Measurements from ENCODE around the gene TEX10. TPM values are rescaled to one million over a fixed set of nuclear protein-coding genes. Genes with fewer than 3 reads are reported as not detected.

TEX10 gene
- total and polyA plus RNA-seq, 2 donors (not counting 1 experiment from before 2014, with no cell fraction given) = 23.6 to 24.9 TPM

- Histone ChIP-seq H3K4me2 (ENCODE audit: extremely low read depth, insufficient read depth, low read length) (no peak overlapping the region), H3K9ac (ENCODE audit: insufficient read depth, low read length) (no peak overlapping the region), H2AFZ (ENCODE audit: low read length) (no peak overlapping the region), H3K79me2 (ENCODE audit: control insufficient read depth, insufficient read depth, low read length) (no peaks in the 10 kb centered on the region), H3K36me3 (ENCODE audit: control insufficient read depth, insufficient read depth, low read length) (peaks cover 3% of the 10 kb centered on the region), H3K4me3 (replicated peaks in 1 of 4; ENCODE audit: control extremely low read depth in 1 of 4, insufficient read depth in 1 of 4, low read depth in 3 of 4, low read length in 4 of 4) (no peak overlapping the region), H3K9me3 (ENCODE audit: control insufficient read depth, insufficient read depth, low read depth, low read length) (no peaks in the 10 kb centered on the region), H3K4me1 (ENCODE audit: control insufficient read depth, extremely low read depth, insufficient read depth, low read length) (no peaks in the 10 kb centered on the region), H4K20me1 (ENCODE audit: control insufficient read depth, extremely low read depth, insufficient read depth, low read length) (no peaks in the 10 kb centered on the region), H3K27me3 (ENCODE audit: control insufficient read depth, insufficient read depth, low read length) (no peaks in the 10 kb centered on the region), H3K27ac (ENCODE audit: insufficient read depth, low read length) (no peak overlapping the region)
- DNase-seq (ENCODE audit: low read depth in 2 of 2) = no peak
- TF ChIP-seq CTCF (conservative IDR thresholded peaks at IDR 0.05 in 1 of 2, IDR thresholded peaks at IDR 0.05 in 1 of 2; ENCODE audit: low read depth in 1 of 2, low read length in 2 of 2) = no peak
- no peak for TF ChIP-seq EZH2 (IDR thresholded peaks at IDR 0.05; ENCODE audit: low read length, missing control alignments)
These were observed 45.7 kb downstream of the TEX10 start for GRCh38 chr9:100307080-100307479.

GRCh38 chr9:100306283-100306682, 46.5 kb downstream of the TEX10 start:
- Histone ChIP-seq H3K4me2 (ENCODE audit: extremely low read depth, insufficient read depth, low read length) (no peak overlapping the region), H2AFZ (ENCODE audit: low read length) (no peak overlapping the region), H3K27me3 (ENCODE audit: control insufficient read depth, insufficient read depth, low read length) (no peaks in the 10 kb centered on the region), H3K79me2 (ENCODE audit: control insufficient read depth, insufficient read depth, low read length) (no peaks in the 10 kb centered on the region), H3K9ac (ENCODE audit: insufficient read depth, low read length) (no peak overlapping the region), H3K9me3 (ENCODE audit: control insufficient read depth, insufficient read depth, low read depth, low read length) (no peaks in the 10 kb centered on the region), H3K4me3 (replicated peaks in 1 of 4; ENCODE audit: control extremely low read depth in 1 of 4, insufficient read depth in 1 of 4, low read depth in 3 of 4, low read length in 4 of 4) (no peak overlapping the region), H3K27ac (ENCODE audit: insufficient read depth, low read length) (no peak overlapping the region), H3K36me3 (ENCODE audit: control insufficient read depth, insufficient read depth, low read length) (peaks cover 5% of the 10 kb centered on the region), H4K20me1 (ENCODE audit: control insufficient read depth, extremely low read depth, insufficient read depth, low read length) (no peaks in the 10 kb centered on the region), H3K4me1 (ENCODE audit: control insufficient read depth, extremely low read depth, insufficient read depth, low read length) (no peaks in the 10 kb centered on the region)
- no peak for DNase-seq (ENCODE audit: low read depth in 2 of 2)
- no peak for TF ChIP-seq CTCF (conservative IDR thresholded peaks at IDR 0.05 in 1 of 2, IDR thresholded peaks at IDR 0.05 in 1 of 2; ENCODE audit: low read depth in 1 of 2, low read length in 2 of 2)
- TF ChIP-seq EZH2 (IDR thresholded peaks at IDR 0.05; ENCODE audit: low read length, missing control alignments) = no peak

- no peak overlapping the region for H3K4me2 ChIP-seq (ENCODE audit: extremely low read depth, insufficient read depth, low read length)
- no peaks in the 10 kb centered on the region for H3K27me3 ChIP-seq (ENCODE audit: control insufficient read depth, insufficient read depth, low read length)
- no peak overlapping the region for H3K4me3 ChIP-seq (replicated peaks in 1 of 4; ENCODE audit: control extremely low read depth in 1 of 4, insufficient read depth in 1 of 4, low read depth in 3 of 4, low read length in 4 of 4)
- DNase-seq (ENCODE audit: low read depth in 2 of 2) = peak in 1 of 2 donors; percentile 62
- H3K9ac ChIP-seq (ENCODE audit: insufficient read depth, low read length) = no peak overlapping the region
- no peaks in the 10 kb centered on the region for H3K79me2 ChIP-seq (ENCODE audit: control insufficient read depth, insufficient read depth, low read length)
- peaks cover 8% of the 10 kb centered on the region for H3K36me3 ChIP-seq (ENCODE audit: control insufficient read depth, insufficient read depth, low read length)
- H3K27ac ChIP-seq (ENCODE audit: insufficient read depth, low read length) = no peak overlapping the region
- TF ChIP-seq CTCF (conservative IDR thresholded peaks at IDR 0.05 in 1 of 2, IDR thresholded peaks at IDR 0.05 in 1 of 2; ENCODE audit: low read depth in 1 of 2, low read length in 2 of 2) (no peak), EZH2 (IDR thresholded peaks at IDR 0.05; ENCODE audit: low read length, missing control alignments) (no peak)
- H3K9me3 ChIP-seq (ENCODE audit: control insufficient read depth, insufficient read depth, low read depth, low read length) = no peaks in the 10 kb centered on the region
- H3K4me1 ChIP-seq (ENCODE audit: control insufficient read depth, extremely low read depth, insufficient read depth, low read length) = no peaks in the 10 kb centered on the region
- no peaks in the 10 kb centered on the region for H4K20me1 ChIP-seq (ENCODE audit: control insufficient read depth, extremely low read depth, insufficient read depth, low read length)
- no peak overlapping the region for H2AFZ ChIP-seq (ENCODE audit: low read length)
These were observed 49.0 kb downstream of the TEX10 start for GRCh38 chr9:100303747-100304146.
